ENCODE data around the gene ACP6.
"Not testable (repeated sequence)": the region's sequence is repeated elsewhere in the genome, so short reads cannot be mapped to it uniquely, and the experiment has no call there.

The ACP6 gene

DNA sequence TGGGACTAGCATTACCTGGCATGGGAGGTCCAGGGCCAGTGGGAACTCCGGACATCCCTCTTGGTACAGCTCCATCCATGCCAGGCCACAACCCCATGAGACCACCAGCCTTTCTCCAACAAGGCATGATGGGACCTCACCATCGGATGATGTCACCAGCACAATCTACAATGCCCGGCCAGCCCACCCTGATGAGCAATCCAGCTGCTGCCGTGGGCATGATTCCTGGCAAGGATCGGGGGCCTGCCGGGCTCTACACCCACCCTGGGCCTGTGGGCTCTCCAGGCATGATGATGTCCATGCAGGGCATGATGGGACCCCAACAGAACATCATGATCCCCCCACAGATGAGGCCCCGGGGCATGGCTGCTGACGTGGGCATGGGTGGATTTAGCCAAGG is 45.8 kb downstream of the ACP6 start:
- no peak for DNase-seq (ENCODE audit: low read depth)
- H3K4me3 ChIP-seq (ENCODE audit: control insufficient read depth, low read depth, low read length) = no peak overlapping the region
- TF ChIP-seq, protein P1, sequence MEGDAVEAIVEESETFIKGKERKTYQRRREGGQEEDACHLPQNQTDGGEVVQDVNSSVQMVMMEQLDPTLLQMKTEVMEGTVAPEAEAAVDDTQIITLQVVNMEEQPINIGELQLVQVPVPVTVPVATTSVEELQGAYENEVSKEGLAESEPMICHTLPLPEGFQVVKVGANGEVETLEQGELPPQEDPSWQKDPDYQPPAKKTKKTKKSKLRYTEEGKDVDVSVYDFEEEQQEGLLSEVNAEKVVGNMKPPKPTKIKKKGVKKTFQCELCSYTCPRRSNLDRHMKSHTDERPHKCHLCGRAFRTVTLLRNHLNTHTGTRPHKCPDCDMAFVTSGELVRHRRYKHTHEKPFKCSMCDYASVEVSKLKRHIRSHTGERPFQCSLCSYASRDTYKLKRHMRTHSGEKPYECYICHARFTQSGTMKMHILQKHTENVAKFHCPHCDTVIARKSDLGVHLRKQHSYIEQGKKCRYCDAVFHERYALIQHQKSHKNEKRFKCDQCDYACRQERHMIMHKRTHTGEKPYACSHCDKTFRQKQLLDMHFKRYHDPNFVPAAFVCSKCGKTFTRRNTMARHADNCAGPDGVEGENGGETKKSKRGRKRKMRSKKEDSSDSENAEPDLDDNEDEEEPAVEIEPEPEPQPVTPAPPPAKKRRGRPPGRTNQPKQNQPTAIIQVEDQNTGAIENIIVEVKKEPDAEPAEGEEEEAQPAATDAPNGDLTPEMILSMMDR (IDR thresholded peaks at IDR 0.05; ENCODE audit: control insufficient read depth, insufficient read depth, low read depth, low read length, missing control alignments) = no peak

- H3K4me3 ChIP-seq (ENCODE audit: control insufficient read depth, low read depth, low read length) = no peak overlapping the region
- DNase-seq (ENCODE audit: low read depth) = no peak
- TF ChIP-seq, protein P1 (IDR thresholded peaks at IDR 0.05; ENCODE audit: control insufficient read depth, insufficient read depth, low read depth, low read length, missing control alignments) = no peak
Measured at GRCh38 chr1:147624011-147624410, 46.3 kb downstream of the ACP6 start.

- TF ChIP-seq, protein P1 (IDR thresholded peaks at IDR 0.05; ENCODE audit: control insufficient read depth, insufficient read depth, low read depth, low read length, missing control alignments) = no peak
- DNase-seq (ENCODE audit: low read depth) = no peak
- H3K4me3 ChIP-seq (ENCODE audit: control insufficient read depth, low read depth, low read length) = no peak overlapping the region
Measured at GRCh38 chr1:147622731-147623130, 47.6 kb downstream of the ACP6 start.

DNA sequence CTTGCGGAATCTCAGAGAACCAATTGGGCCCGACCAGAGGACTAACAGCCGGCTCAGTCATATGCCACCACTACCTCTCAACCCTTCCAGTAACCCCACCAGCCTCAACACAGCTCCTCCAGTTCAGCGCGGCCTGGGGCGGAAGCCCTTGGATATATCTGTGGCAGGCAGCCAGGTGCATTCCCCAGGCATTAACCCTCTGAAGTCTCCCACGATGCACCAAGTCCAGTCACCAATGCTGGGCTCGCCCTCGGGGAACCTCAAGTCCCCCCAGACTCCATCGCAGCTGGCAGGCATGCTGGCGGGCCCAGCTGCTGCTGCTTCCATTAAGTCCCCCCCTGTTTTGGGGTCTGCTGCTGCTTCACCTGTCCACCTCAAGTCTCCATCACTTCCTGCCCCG is 49.8 kb downstream of the ACP6 start:
- no peak overlapping the region for H3K4me3 ChIP-seq (ENCODE audit: control insufficient read depth, low read depth, low read length)
- DNase-seq (ENCODE audit: low read depth) = no peak
- TF ChIP-seq, protein P1 (IDR thresholded peaks at IDR 0.05; ENCODE audit: control insufficient read depth, insufficient read depth, low read depth, low read length, missing control alignments) = no peak

DNA sequence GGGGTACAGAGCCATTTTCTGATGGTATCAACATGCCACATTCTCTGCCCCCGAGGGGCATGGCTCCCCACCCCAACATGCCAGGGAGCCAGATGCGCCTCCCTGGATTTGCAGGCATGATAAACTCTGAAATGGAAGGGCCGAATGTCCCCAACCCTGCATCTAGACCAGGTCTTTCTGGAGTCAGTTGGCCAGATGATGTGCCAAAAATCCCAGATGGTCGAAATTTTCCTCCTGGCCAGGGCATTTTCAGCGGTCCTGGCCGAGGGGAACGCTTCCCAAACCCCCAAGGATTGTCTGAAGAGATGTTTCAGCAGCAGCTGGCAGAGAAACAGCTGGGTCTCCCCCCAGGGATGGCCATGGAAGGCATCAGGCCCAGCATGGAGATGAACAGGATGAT is 50.6 kb downstream of the ACP6 start:
- TF ChIP-seq, protein P1 (IDR thresholded peaks at IDR 0.05; ENCODE audit: control insufficient read depth, insufficient read depth, low read depth, low read length, missing control alignments) = no peak
- H3K4me3 ChIP-seq (ENCODE audit: control insufficient read depth, low read depth, low read length) = no peak overlapping the region
- no peak for DNase-seq (ENCODE audit: low read depth)

DNA sequence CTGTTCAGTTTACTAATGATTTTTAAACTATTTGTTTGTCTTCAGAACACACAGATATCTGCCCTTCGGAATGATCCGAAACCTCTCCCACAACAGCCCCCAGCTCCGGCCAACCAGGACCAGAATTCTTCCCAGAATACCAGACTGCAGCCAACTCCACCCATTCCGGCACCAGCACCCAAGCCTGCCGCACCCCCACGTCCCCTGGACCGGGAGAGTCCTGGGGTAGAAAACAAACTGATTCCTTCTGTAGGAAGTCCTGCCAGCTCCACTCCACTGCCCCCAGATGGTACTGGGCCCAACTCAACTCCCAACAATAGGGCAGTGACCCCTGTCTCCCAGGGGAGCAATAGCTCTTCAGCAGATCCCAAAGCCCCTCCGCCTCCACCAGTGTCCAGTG is 51.6 kb downstream of the ACP6 start:
- no peak for DNase-seq (ENCODE audit: low read depth)
- no peak overlapping the region for H3K4me3 ChIP-seq (ENCODE audit: control insufficient read depth, low read depth, low read length)
- TF ChIP-seq, protein P1 (IDR thresholded peaks at IDR 0.05; ENCODE audit: control insufficient read depth, insufficient read depth, low read depth, low read length, missing control alignments) = no peak

DNA sequence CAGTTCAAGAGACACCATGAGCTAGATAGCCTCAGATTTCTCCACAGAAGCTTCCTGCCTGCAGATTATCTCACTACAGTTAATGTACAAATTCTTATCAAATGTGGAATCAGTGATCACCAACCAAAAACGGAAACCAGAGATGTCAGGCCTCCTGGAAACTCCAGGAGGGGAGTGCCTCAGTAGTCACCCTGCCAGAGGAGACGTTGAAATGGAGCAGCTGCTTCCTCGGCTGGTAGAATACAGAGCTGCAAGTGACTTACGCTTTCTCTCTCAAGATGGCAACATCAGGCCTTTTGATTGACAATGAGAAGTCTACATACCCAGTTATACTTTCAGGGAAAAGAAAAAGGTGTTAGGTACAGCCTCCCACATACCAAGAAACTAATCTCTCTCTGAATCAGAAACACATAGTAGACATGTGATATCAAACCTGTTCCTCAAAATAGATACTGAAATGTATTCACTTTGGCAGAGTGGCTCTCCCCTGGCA is 52.2 kb downstream of the ACP6 start:
- H3K4me3 ChIP-seq (ENCODE audit: control insufficient read depth, low read depth, low read length) = no peak overlapping the region
- TF ChIP-seq, protein P1 (IDR thresholded peaks at IDR 0.05; ENCODE audit: control insufficient read depth, insufficient read depth, low read depth, low read length, missing control alignments) = no peak
- DNase-seq (ENCODE audit: low read depth) = no peak

- not testable (repeated sequence) for H3K4me3 ChIP-seq (ENCODE audit: control insufficient read depth, low read depth, low read length); DNase-seq (ENCODE audit: low read depth)
Measured at GRCh38 chr1:147614966-147615365, 55.4 kb downstream of the ACP6 start.
